GM18867 (cell line): ENCODE results near the gene GJB5.
A peak's percentile ranks its signal among the peaks of the same experiment; 100 is the strongest.
"Not testable (repeated sequence)": the region's sequence is repeated elsewhere in the genome, so short reads cannot be mapped to it uniquely, and the experiment has no call there.

Experiments used
- ATAC-seq: cut with Tn5 transposase; IDR thresholded peaks from one replicate; pipeline ENCODE4 v1.9.1; 2021; ENCODE audit warnings: mild to moderate bottlenecking, moderate library complexity; ENCODE audit not compliant: unreplicated experiment

GJB5 gene

DNA sequence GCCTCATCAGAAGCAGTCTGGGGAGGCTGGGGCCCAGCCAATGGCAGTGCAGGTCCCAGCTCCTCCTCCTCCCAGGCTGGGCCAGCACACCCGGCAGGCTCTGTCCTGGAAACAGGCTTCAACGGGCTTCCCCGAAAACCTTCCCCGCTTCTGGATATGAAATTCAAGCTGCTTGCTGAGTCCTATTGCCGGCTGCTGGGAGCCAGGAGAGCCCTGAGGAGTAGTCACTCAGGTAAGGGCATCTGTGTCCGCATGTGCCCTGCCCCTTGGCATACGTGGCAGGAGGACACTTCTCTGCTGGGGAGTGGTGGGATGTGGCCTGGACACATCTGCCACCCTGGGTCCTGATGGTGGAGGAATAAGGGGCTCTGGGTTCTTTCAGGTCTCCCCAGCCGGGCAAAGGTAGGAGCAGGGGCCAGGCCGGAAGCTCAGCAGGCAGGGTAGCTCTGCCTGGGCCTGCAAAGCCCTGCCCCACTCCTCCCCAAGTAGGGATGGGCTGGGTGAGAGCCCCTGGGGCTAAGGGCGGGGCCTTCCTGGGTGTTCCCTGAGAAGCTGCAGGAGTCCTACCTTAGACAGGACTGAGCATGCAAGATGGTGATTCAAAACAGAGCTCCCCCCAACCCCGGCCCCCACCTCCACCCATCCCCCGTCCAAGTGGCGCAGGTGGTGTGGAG lies at the start of gene GJB5:
Gene GJB5, plus strand, starts transcription at position 84 of the 674 bp plus-strand sequence. CDS start 2,284 bp downstream, outside the sequence.
- ATAC-seq = no peak

- no peak for ATAC-seq
Measured at GRCh38 chr1:34705077-34705476, 49.8 kb upstream of the GJB5 start.

- no peak for ATAC-seq
Measured at GRCh38 chr1:34708106-34708505, 46.7 kb upstream of the GJB5 start.

DNA sequence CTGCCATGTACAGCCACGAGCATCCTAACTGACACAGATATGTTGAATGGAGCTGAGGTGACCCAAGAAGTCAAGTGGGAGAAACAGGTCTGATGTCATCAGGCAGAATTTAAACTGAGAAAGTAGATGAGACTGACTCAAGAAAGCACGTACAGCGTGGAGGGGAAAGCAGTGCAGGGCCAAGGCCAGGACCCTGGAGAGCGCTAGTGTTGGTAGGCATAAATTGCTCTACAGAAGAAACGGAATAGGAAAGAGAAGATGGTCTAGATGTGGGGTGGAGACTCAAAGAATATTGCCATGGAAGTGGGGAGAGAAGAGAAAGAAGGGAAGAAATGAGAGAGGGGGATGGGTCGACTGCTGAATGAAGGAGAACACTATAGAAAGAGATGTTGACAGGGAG lies 45.3 kb upstream of the GJB5 start:
- no peak for ATAC-seq

- no peak for ATAC-seq
Measured at GRCh38 chr1:34710812-34711211, 44.0 kb upstream of the GJB5 start.

- no peak for ATAC-seq
Measured at GRCh38 chr1:34711485-34711884, 43.4 kb upstream of the GJB5 start.

GRCh38 chr1:34712007-34712688 lies 42.7 kb upstream of the GJB5 start:
- ATAC-seq = no peak

- no peak for ATAC-seq
Measured at GRCh38 chr1:34713443-34713842, 41.4 kb upstream of the GJB5 start.

- no peak for ATAC-seq
Measured at GRCh38 chr1:34714386-34714785, 40.5 kb upstream of the GJB5 start.

DNA sequence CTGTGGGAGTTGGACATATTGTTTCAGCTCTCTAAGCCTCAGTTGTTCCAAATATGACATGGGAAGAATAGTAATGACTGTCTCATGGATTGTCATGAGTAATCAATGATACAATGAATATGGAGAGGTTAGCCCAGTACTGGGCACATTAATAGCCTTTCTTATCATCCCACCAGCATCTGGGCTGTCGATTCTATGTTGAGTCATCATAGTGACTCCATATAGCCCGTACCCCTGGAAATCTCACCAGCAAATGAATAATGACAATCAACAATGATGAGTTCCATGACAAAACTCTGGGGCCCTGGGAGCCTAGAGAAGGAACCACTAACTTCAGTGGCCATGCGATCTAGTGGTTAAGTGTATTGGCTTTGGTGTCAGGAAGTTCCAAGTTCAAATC lies 39.7 kb upstream of the GJB5 start:
- ATAC-seq = no peak

DNA sequence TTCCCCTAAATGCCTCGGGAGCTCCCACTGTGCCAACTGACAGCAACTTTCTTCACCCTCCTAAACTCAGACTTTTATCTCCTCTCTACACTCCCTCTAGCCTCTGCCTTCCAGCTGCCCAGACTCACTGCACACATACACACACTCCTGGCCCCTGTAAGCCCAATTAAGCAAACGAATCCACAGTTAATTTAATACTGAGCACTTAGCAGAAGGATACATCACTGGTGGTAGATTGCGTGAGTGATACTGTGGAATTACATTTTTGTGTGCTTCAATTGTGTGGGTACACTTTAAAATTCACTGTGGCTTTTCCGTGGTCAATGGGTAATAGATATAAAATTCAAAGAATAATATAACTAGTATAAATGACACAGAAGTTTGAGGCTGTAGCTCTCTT lies 33.6 kb upstream of the GJB5 start:
- no peak for ATAC-seq

- ATAC-seq = no peak
Measured at GRCh38 chr1:34721646-34722355, 33.0 kb upstream of the GJB5 start.

DNA sequence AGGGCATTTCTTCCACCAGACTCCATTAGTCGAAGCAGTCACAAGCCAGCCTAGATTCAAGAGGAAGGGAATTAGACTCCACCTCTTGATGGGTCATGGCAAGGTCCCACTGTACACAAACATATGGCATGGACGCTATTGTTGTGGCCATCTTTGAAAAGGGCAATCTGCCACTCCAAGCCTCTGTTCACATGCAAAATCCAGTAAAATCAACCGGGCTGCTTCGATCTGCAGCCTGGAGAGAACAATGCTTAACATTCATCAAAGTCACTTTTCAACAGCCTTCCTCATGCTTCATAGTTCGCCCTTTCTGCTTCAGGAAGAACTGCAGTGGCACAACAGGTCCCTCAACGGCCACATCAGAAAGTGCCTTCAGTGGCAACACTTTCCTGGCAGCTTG lies 28.0 kb upstream of the GJB5 start:
- ATAC-seq = no peak

GRCh38 chr1:34730485-34730884 lies 24.4 kb upstream of the GJB5 start:
- ATAC-seq = no peak

- not testable (repeated sequence) for ATAC-seq
Measured at GRCh38 chr1:34732831-34733230, 22.0 kb upstream of the GJB5 start.

DNA sequence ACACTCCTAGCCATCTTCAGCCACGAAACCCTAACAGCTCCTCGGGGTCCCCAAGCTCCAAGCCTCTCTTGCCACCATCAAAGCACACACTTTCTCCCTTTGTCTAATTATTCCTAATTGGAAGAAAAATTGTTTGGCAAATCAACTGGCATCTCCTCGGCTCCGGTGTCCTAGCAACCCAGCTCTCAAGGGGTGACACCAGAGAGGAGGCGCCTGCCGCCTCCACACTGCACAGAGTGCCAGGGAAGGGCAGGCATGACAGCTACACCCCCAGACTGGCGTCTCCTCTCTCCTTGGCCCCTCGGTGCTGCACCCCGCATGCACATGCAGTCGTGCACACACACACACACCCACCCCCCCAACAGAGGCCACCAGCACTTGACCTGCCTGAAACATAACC lies 18.2 kb upstream of the GJB5 start:
- no peak for ATAC-seq

- not testable (repeated sequence) for ATAC-seq
Measured at GRCh38 chr1:34737236-34737635, 17.6 kb upstream of the GJB5 start.

DNA sequence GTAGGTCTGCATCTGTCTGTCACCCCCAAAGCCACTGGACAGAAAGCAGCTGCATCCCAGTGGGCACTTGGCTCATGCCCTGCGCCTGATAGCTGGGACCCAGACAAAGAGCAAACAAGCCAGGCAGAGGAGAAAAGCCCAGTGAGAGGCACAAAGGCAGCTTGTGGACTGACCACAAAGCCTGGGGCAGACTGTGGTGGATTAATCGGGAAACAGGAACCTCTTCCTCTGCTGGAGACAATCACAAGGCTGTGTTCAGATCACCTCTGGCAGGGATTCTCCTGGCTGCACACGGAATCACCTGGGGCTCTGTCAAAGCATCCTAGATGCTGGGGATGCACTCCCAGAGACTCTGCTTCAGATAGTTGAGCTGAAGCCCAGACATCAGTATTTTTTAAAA lies 15.2 kb upstream of the GJB5 start:
- no peak for ATAC-seq

- ATAC-seq = no peak
Measured at GRCh38 chr1:34740161-34740868, 14.5 kb upstream of the GJB5 start.

GRCh38 chr1:34742667-34743270 lies 12.1 kb upstream of the GJB5 start:
- peak; percentile 76 for ATAC-seq

GRCh38 chr1:34743775-34744174 lies 11.1 kb upstream of the GJB5 start:
- no peak for ATAC-seq
